Endodermal cell (in vitro differentiated cells): ENCODE results near the gene TARBP2. TPM values are rescaled to one million over a fixed set of nuclear protein-coding genes. Genes with fewer than 3 reads are reported as not detected.

Experiments used
- DNase-seq: peaks from one replicate; pipeline ENCODE4 v3.0.0-alpha.2; 2017
- H3K27ac ChIP-seq: 2 replicates; pipeline ENCODE4 v1.5.1; 2013; ENCODE audit warnings: mild to moderate bottlenecking, low read depth, low read length, moderate library complexity
- H3K27me3 ChIP-seq: 2 replicates; pipeline ENCODE4 v1.6.1; 2013; ENCODE audit warnings: mild to moderate bottlenecking, low read length, moderate library complexity; ENCODE audit not compliant: insufficient read depth, control insufficient read depth, poor library complexity, severe bottlenecking
- H3K36me3 ChIP-seq: 2 replicates; pipeline ENCODE4 v1.7.0; 2013; ENCODE audit warnings: mild to moderate bottlenecking, low read length, moderate library complexity; ENCODE audit not compliant: control insufficient read depth, insufficient read depth
- H3K4me1 ChIP-seq: one replicate; pipeline ENCODE4 v1.7.0; 2013; ENCODE audit warnings: low read length; ENCODE audit not compliant: control insufficient read depth, insufficient read depth
- H3K4me3 ChIP-seq: 2 replicates; pipeline ENCODE4 v1.5.1; 2013; ENCODE audit warnings: mild to moderate bottlenecking, low read length, moderate library complexity
- H3K9ac ChIP-seq: 2 replicates; pipeline ENCODE4 v1.6.1; 2013; ENCODE audit warnings: mild to moderate bottlenecking, low read length, moderate library complexity; ENCODE audit not compliant: poor library complexity, severe bottlenecking; ENCODE audit errors: extremely low read depth
- H3K9me3 ChIP-seq: 2 replicates; pipeline ENCODE4 v1.6.1; 2013; ENCODE audit warnings: mild to moderate bottlenecking, low read length, moderate library complexity; ENCODE audit not compliant: control insufficient read depth
- H3K27ac Mint-ChIP-seq: 2 replicates; pipeline ENCODE4 v1.8.0; 2020; ENCODE audit warnings: mixed read lengths
- H3K27me3 Mint-ChIP-seq: 2 replicates; pipeline ENCODE4 v1.8.0; 2021; ENCODE audit warnings: mild to moderate bottlenecking, mixed read lengths; ENCODE audit not compliant: insufficient read depth
- H3K36me3 Mint-ChIP-seq: 2 replicates; pipeline ENCODE4 v1.8.0; 2020; ENCODE audit warnings: low read depth, mixed read lengths
- H3K4me1 Mint-ChIP-seq: 2 replicates; pipeline ENCODE4 v1.8.0; 2020; ENCODE audit warnings: mixed read lengths
- H3K4me3 Mint-ChIP-seq: 2 replicates; pipeline ENCODE4 v1.8.0; 2020; ENCODE audit warnings: mild to moderate bottlenecking, moderate library complexity, mixed read lengths
- H3K9me3 Mint-ChIP-seq: 2 replicates; pipeline ENCODE4 v1.8.0; 2020; ENCODE audit warnings: mild to moderate bottlenecking, mixed read lengths
- WGBS, 2 experiments: methylation state at CpG; one replicate each; pipeline versions ENCODE4 v1.1.5 to v1.1.7; 2013; ENCODE audit warnings: missing lambda C conversion rate in 2 of 2, mixed read lengths in 1 of 2; ENCODE audit not compliant: insufficient coverage in 1 of 2, insufficient read length in 1 of 2; 5-methylcytosine and 5-hydroxymethylcytosine counted together
- total RNA-seq, 2 donors: library from RNA; stranded (reverse); fragmentation: NEBNext Ultra II Directional in 1 of 2; extraction: Animal tissue kit (Norgen Biotek cat#: 25700) in 1 of 2; gene quantifications; 2 replicates in 1 of 2; 3 replicates in 1 of 2; pipeline ENCODE4 v1.2.1, GENCODE V29; 2021
- TF ChIP-seq, protein P1 (sequence below): fragments of 200-600 bp; sonication (generic); conservative IDR thresholded peaks from 2 replicates; pipeline ENCODE4 v1.5.0; 2021; ENCODE audit warnings: antibody characterized with exemption, mild to moderate bottlenecking

The TARBP2 gene
- total RNA-seq, 2 donors from 2014 or later: 48.4 to 60.3 TPM

GRCh38 chr12:53464685-53465418, 36.2 kb upstream of the TARBP2 start:
- DNase-seq: peak; percentile 66
- peaks cover 94% of the 10 kb centered on the region for H3K36me3 Mint-ChIP-seq
- Histone ChIP-seq H3K27ac (peak overlapping the region; percentile 2), H3K27me3 (no peaks in the 10 kb centered on the region), H3K36me3 (peaks cover 98% of the 10 kb centered on the region), H3K4me3 (no peak overlapping the region), H3K4me1 (peaks cover 14% of the 10 kb centered on the region), H3K9ac (no peak overlapping the region), H3K9me3 (no peaks in the 10 kb centered on the region)
- no peaks in the 10 kb centered on the region for H3K27me3 Mint-ChIP-seq
- no peaks in the 10 kb centered on the region for H3K9me3 Mint-ChIP-seq
- H3K4me1 Mint-ChIP-seq: peaks cover 74% of the 10 kb centered on the region
- peak overlapping the region; percentile 33 for H3K4me3 Mint-ChIP-seq
- peak overlapping the region; percentile 75 for H3K27ac Mint-ChIP-seq
- 86 to 92% methylated on average over 1 to 9 of the region's 11 CpGs for WGBS, 2 experiments
- TF ChIP-seq, protein P1, sequence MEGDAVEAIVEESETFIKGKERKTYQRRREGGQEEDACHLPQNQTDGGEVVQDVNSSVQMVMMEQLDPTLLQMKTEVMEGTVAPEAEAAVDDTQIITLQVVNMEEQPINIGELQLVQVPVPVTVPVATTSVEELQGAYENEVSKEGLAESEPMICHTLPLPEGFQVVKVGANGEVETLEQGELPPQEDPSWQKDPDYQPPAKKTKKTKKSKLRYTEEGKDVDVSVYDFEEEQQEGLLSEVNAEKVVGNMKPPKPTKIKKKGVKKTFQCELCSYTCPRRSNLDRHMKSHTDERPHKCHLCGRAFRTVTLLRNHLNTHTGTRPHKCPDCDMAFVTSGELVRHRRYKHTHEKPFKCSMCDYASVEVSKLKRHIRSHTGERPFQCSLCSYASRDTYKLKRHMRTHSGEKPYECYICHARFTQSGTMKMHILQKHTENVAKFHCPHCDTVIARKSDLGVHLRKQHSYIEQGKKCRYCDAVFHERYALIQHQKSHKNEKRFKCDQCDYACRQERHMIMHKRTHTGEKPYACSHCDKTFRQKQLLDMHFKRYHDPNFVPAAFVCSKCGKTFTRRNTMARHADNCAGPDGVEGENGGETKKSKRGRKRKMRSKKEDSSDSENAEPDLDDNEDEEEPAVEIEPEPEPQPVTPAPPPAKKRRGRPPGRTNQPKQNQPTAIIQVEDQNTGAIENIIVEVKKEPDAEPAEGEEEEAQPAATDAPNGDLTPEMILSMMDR: no peak

GRCh38 chr12:53465679-53466078, 35.4 kb upstream of the TARBP2 start:
- H3K36me3 Mint-ChIP-seq: peaks cover 92% of the 10 kb centered on the region

GRCh38 chr12:53466640-53467039, 34.4 kb upstream of the TARBP2 start:
- H3K4me1 Mint-ChIP-seq: peaks cover 64% of the 10 kb centered on the region
- Histone ChIP-seq H3K9ac (no peak overlapping the region), H3K36me3 (peaks cover 96% of the 10 kb centered on the region), H3K4me3 (no peak overlapping the region), H3K4me1 (peaks cover 14% of the 10 kb centered on the region), H3K27ac (no peak overlapping the region), H3K9me3 (no peaks in the 10 kb centered on the region), H3K27me3 (no peaks in the 10 kb centered on the region)
- H3K36me3 Mint-ChIP-seq: peaks cover 91% of the 10 kb centered on the region
- no peaks in the 10 kb centered on the region for H3K9me3 Mint-ChIP-seq
- peak overlapping the region; percentile 66 for H3K27ac Mint-ChIP-seq
- no peaks in the 10 kb centered on the region for H3K27me3 Mint-ChIP-seq
- WGBS, 2 experiments: 87% methylated on average over 3 to 4 of the region's 4 CpGs
- DNase-seq: no peak
- TF ChIP-seq, protein P1: no peak
- H3K4me3 Mint-ChIP-seq: peak overlapping the region; percentile 33

More at GRCh38 chr12:53465679-53466078, 35.4 kb upstream of the TARBP2 start:
- Mint-ChIP-seq H3K4me3 (peak overlapping the region; percentile 33), H3K9me3 (no peaks in the 10 kb centered on the region), H3K27me3 (no peaks in the 10 kb centered on the region), H3K4me1 (peaks cover 66% of the 10 kb centered on the region), H3K27ac (peak overlapping the region; percentile 75)
- DNase-seq: no peak
- H3K4me3 ChIP-seq: peak overlapping the region; percentile 19
- H3K27ac ChIP-seq: peak overlapping the region; percentile 2
- H3K27me3 ChIP-seq: no peaks in the 10 kb centered on the region
- no peak overlapping the region for H3K9ac ChIP-seq
- H3K4me1 ChIP-seq: peaks cover 14% of the 10 kb centered on the region
- 86 to 100% methylated on average over 1 to 2 of the region's 2 CpGs for WGBS, 2 experiments
- H3K36me3 ChIP-seq: peaks cover 98% of the 10 kb centered on the region
- H3K9me3 ChIP-seq: no peaks in the 10 kb centered on the region
- TF ChIP-seq, protein P1: peak; percentile 42
